A673 (cell line): ENCODE results near the gene KLF16. TPM values are rescaled to one million over a fixed set of nuclear protein-coding genes. Genes with fewer than 3 reads are reported as not detected.

Experiments
- BruUV-seq: library from RNA; stranded (reverse); fragments of 400-500 nt; replicated peaks from 2 replicates; lab custom pipeline; 2021; lab: Mats Ljungman, UMichigan
- CTCF ChIA-PET: fragments of 300-600 bp; sonication (Branson Sonifier 250); formaldehyde crosslinking; loops from one replicate; lab custom pipeline; 2022; ENCODE audit warnings: antibody characterized with exemption; lab: Charles Lee
- POLR2A ChIA-PET: fragments of 300-600 bp; sonication (Branson Sonifier 250); formaldehyde crosslinking; loops from one replicate; lab custom pipeline; 2022; ENCODE audit warnings: antibody characterized with exemption; ENCODE audit not compliant: low non-redundant PET; lab: Charles Lee
- DNase-seq: peaks from one replicate; pipeline ENCODE4 v3.0.0-alpha.2; 2015; ENCODE audit warnings: low spot score
- H3K27ac ChIP-seq: fragments of 200-600 bp; sonication (generic); 2 replicates; pipeline ENCODE4 v1.5.1; 2016; ENCODE audit warnings: mixed run types, low read depth, mild to moderate bottlenecking, mixed read lengths, antibody characterized with exemption, low read length; ENCODE audit not compliant: poor library complexity, severe bottlenecking
- H3K27me3 ChIP-seq: fragments of 200-600 bp; sonication (generic); replicated peaks from 2 replicates; pipeline ENCODE4 v1.6.1; 2017; ENCODE audit warnings: mixed run types, low read depth, mild to moderate bottlenecking, mixed read lengths, antibody characterized with exemption, low read length; ENCODE audit not compliant: insufficient read depth, poor library complexity
- H3K36me3 ChIP-seq: fragments of 200-600 bp; sonication (generic); 2 replicates; pipeline ENCODE4 v1.6.1; 2016; ENCODE audit warnings: mixed run types, mild to moderate bottlenecking, mixed read lengths, antibody characterized with exemption, low read length; ENCODE audit not compliant: insufficient read depth, poor library complexity, severe bottlenecking
- H3K4me1 ChIP-seq: fragments of 200-600 bp; sonication (generic); 2 replicates; pipeline ENCODE4 v1.6.1; 2017; ENCODE audit warnings: mixed run types, mild to moderate bottlenecking, mixed read lengths, antibody characterized with exemption, low read length; ENCODE audit not compliant: insufficient read depth, poor library complexity, severe bottlenecking
- H3K4me3 ChIP-seq: fragments of 200-600 bp; sonication (generic); 2 replicates; pipeline ENCODE4 v1.5.1; 2016; ENCODE audit warnings: low read depth, mixed run types, mild to moderate bottlenecking, mixed read lengths, low read length; ENCODE audit not compliant: poor library complexity, severe bottlenecking
- H3K9me3 ChIP-seq: fragments of 200-600 bp; sonication (generic); 2 replicates; pipeline ENCODE4 v1.6.1; 2016; ENCODE audit warnings: mixed run types, low read depth, mild to moderate bottlenecking, mixed read lengths, antibody characterized with exemption, low read length; ENCODE audit not compliant: poor library complexity, severe bottlenecking
- CTCF ChIP-seq: fragments of 300-800, 200-600 bp; sonication (generic); conservative IDR thresholded peaks from 2 replicates; pipeline ENCODE4 v1.5.1; 2017; ENCODE audit warnings: low read depth, mild to moderate bottlenecking, antibody characterized with exemption, low read length, moderate library complexity, mixed read lengths
- EZH2 ChIP-seq: fragments of 200-600 bp; sonication (generic); IDR thresholded peaks from 2 replicates; pipeline ENCODE4 v1.6.1; 2017; ENCODE audit warnings: borderline replicate concordance, low read depth, mild to moderate bottlenecking, mixed read lengths, antibody characterized with exemption, low read length; ENCODE audit not compliant: poor library complexity, severe bottlenecking
- intact Hi-C: fragments of 100-400 bp; cut with micrococcal nuclease; formaldehyde crosslinking; loops from one replicate; pipeline ENCODE4 v1.10.0; 2022; ENCODE audit not compliant: unreplicated experiment
- total RNA-seq: library from RNA; stranded (reverse); gene quantifications from 2 replicates; pipeline ENCODE4 v1.2.3, GENCODE V29; 2021

The KLF16 gene
- total RNA-seq, 1 experiment from 2014 or later, result 46.8 TPM

GRCh38 chr19:1830978-1831377 lies 32.4 kb downstream of the KLF16 start:
- no TSS peak for BruUV-seq
- Histone ChIP-seq H3K36me3 (peaks cover 7% of the 10 kb centered on the region), H3K27ac (no peak overlapping the region), H3K4me1 (no peaks in the 10 kb centered on the region), H3K4me3 (no peak overlapping the region), H3K9me3 (no peaks in the 10 kb centered on the region), H3K27me3 (no peaks in the 10 kb centered on the region)
- DNase-seq, result no peak
- intact Hi-C loops, result no loop called here
- POLR2A ChIA-PET, result no interaction called here
- TF ChIP-seq CTCF (no peak), EZH2 (no peak)
- CTCF ChIA-PET, result no interaction called here

GRCh38 chr19:1830568-1830967 lies 32.8 kb downstream of the KLF16 start:
- intact Hi-C loops, result no loop called here
- no TSS peak for BruUV-seq
- TF ChIP-seq EZH2 (no peak), CTCF (no peak)
- no peak for DNase-seq
- ChIA-PET POLR2A (interaction anchor here (0.5 kb wide), 1 partner anchor 530 kb away, joined by 10 read pairs; no protein-coding TSS in a partner anchor), CTCF (no interaction called here)
- Histone ChIP-seq H3K4me3 (no peak overlapping the region), H3K36me3 (peaks cover 7% of the 10 kb centered on the region), H3K4me1 (no peaks in the 10 kb centered on the region), H3K9me3 (no peaks in the 10 kb centered on the region), H3K27me3 (no peaks in the 10 kb centered on the region), H3K27ac (no peak overlapping the region)

- ChIA-PET CTCF (no interaction called here), POLR2A (interaction anchor here (0.5 kb wide), 1 partner anchor 529 kb away, joined by 10 read pairs; no protein-coding TSS in a partner anchor)
- no peak for TF ChIP-seq EZH2
- Histone ChIP-seq H3K4me1 (no peaks in the 10 kb centered on the region), H3K4me3 (no peak overlapping the region), H3K27ac (no peak overlapping the region), H3K27me3 (no peaks in the 10 kb centered on the region), H3K36me3 (peaks cover 7% of the 10 kb centered on the region), H3K9me3 (no peaks in the 10 kb centered on the region)
- no peak for DNase-seq
- no TSS peak for BruUV-seq
- intact Hi-C loops, result no loop called here
Observed at GRCh38 chr19:1829958-1830357, 33.4 kb downstream of the KLF16 start.
